B cell (primary cell): ENCODE results near the gene KMT2A. TPM values are rescaled to one million over a fixed set of nuclear protein-coding genes. Genes with fewer than 3 reads are reported as not detected.

ENCODE experiments used
- ATAC-seq: fragments of 200-7000 bp; cut with Tn5 transposase; one replicate; pipeline ENCODE4 v1.10.0; 2021; ENCODE audit warnings: low read depth, mild to moderate bottlenecking, moderate number of reproducible peaks, moderate library complexity
- CTCF ChIA-PET: fragments of 350-600 bp; sonication (Branson Sonifier 250); formaldehyde crosslinking; loops from one replicate; lab custom pipeline; 2021; ENCODE audit warnings: antibody characterized with exemption, inconsistent platforms; lab: Charles Lee
- POLR2A ChIA-PET: fragments of 350-600 bp; sonication (Branson Sonifier 250); formaldehyde crosslinking; loops from one replicate; lab custom pipeline; 2021; ENCODE audit warnings: antibody characterized with exemption; lab: Charles Lee
- DNase-seq: peaks from one replicate; pipeline ENCODE4 v3.0.0; 2013
- H2AFZ ChIP-seq: 2 replicates; pipeline ENCODE4 v1.6.1; 2012; ENCODE audit warnings: mild to moderate bottlenecking, low read depth, low read length; ENCODE audit not compliant: insufficient read depth, poor library complexity, severe bottlenecking
- H3K27ac ChIP-seq, 2 donors: 1 replicate in 1 of 2; 2 replicates in 1 of 2; pipeline ENCODE4 v1.5.1; 2012 to 2013; ENCODE audit warnings: low read length in 2 of 2, mild to moderate bottlenecking in 2 of 2, moderate library complexity in 1 of 2
- H3K27me3 ChIP-seq, 4 experiments: fragments of 200-600 bp in 1 of 4; sonication (generic) in 1 of 4; replicated peaks in 1 of 4; 1 replicate in 2 of 4; 2 replicates in 2 of 4; pipeline versions ENCODE4 v1.6.1 to v1.7.0; 2013 to 2016; ENCODE audit warnings: low read length in 3 of 4, mild to moderate bottlenecking in 2 of 4, mixed read lengths in 1 of 4, moderate library complexity in 1 of 4; ENCODE audit not compliant: insufficient read depth in 4 of 4, control insufficient read depth in 3 of 4; ENCODE audit errors: control extremely low read depth in 1 of 4
- H3K36me3 ChIP-seq, 2 experiments: replicated peaks in 1 of 2; 1 replicate in 1 of 2; 2 replicates in 1 of 2; pipeline versions ENCODE4 v1.6.1 to v1.7.1; 2013; ENCODE audit warnings: low read length in 1 of 2; ENCODE audit not compliant: insufficient read depth in 2 of 2, control insufficient read depth in 1 of 2; ENCODE audit errors: control extremely low read depth in 1 of 2, extremely low read depth in 1 of 2
- H3K4me1 ChIP-seq, 2 donors: fragments of 200-600 bp in 1 of 2; sonication (generic) in 1 of 2; 1 replicate in 1 of 2; 2 replicates in 1 of 2; pipeline versions ENCODE4 v1.5.1 to v1.6.1; 2013 to 2017; ENCODE audit warnings: low read length in 2 of 2; ENCODE audit not compliant: control insufficient read depth in 2 of 2, insufficient read depth in 2 of 2
- H3K4me2 ChIP-seq: replicated peaks from 2 replicates; pipeline ENCODE3; 2012; ENCODE audit warnings: mild to moderate bottlenecking, low read depth, low read length; ENCODE audit not compliant: poor library complexity, severe bottlenecking
- H3K4me3 ChIP-seq, 5 experiments: fragments of 200-600 bp in 1 of 5; sonication (generic) in 1 of 5; 1 replicate in 3 of 5; 2 replicates in 2 of 5; pipeline versions ENCODE4 v1.5.1 to v1.7.0; 2011 to 2016; ENCODE audit warnings: low read length in 4 of 5, mild to moderate bottlenecking in 4 of 5, low read depth in 2 of 5, control low read depth in 1 of 5, moderate library complexity in 1 of 5; ENCODE audit not compliant: insufficient read depth in 1 of 5; ENCODE audit errors: control extremely low read depth in 1 of 5, extremely low read depth in 1 of 5
- H3K79me2 ChIP-seq: fragments of 200-600 bp; sonication (generic); one replicate; pipeline ENCODE4 v1.6.0; 2016; ENCODE audit warnings: low read length; ENCODE audit not compliant: control insufficient read depth, insufficient read depth
- H3K9ac ChIP-seq: fragments of 200-600 bp; sonication (generic); 2 replicates; pipeline ENCODE4 v1.6.1; 2017; ENCODE audit warnings: mild to moderate bottlenecking, low read length, moderate library complexity
- H3K9me3 ChIP-seq, 3 donors: one replicate each; pipeline versions ENCODE4 v1.6.1 to v1.7.1; 2013; ENCODE audit warnings: low read length in 2 of 3; ENCODE audit not compliant: control insufficient read depth in 2 of 3, insufficient read depth in 1 of 3; ENCODE audit errors: control extremely low read depth in 1 of 3
- H4K20me1 ChIP-seq: 2 replicates; pipeline ENCODE4 v1.6.0; 2012; ENCODE audit warnings: mild to moderate bottlenecking, low read length; ENCODE audit not compliant: insufficient read depth, control insufficient read depth, poor library complexity, severe bottlenecking
- H3K27ac Mint-ChIP-seq: one replicate; pipeline ENCODE4 v1.8.0; 2021; ENCODE audit warnings: mixed read lengths
- H3K27me3 Mint-ChIP-seq: one replicate; pipeline ENCODE4 v1.8.0; 2021; ENCODE audit warnings: mixed read lengths
- H3K4me1 Mint-ChIP-seq: one replicate; pipeline ENCODE4 v1.8.0; 2021; ENCODE audit warnings: mixed read lengths
- H3K4me3 Mint-ChIP-seq: one replicate; pipeline ENCODE4 v1.8.0; 2021; ENCODE audit warnings: mixed read lengths
- H3K9me3 Mint-ChIP-seq: one replicate; pipeline ENCODE4 v1.8.0; 2022; ENCODE audit warnings: mixed read lengths; ENCODE audit not compliant: insufficient read depth
- EZH2 ChIP-seq: IDR thresholded peaks from 2 replicates; pipeline ENCODE4 v1.6.1; 2012; ENCODE audit warnings: borderline replicate concordance, low read depth, mild to moderate bottlenecking, moderate library complexity, low read length; ENCODE audit not compliant: insufficient read depth, poor library complexity, severe bottlenecking
- WGBS: methylation state at CpG from one replicate; pipeline ENCODE4 v1.1.5; 2013; ENCODE audit warnings: missing lambda C conversion rate; ENCODE audit not compliant: insufficient coverage; 5-methylcytosine and 5-hydroxymethylcytosine counted together
- intact Hi-C: fragments of 100-400 bp; cut with micrococcal nuclease; formaldehyde crosslinking; loops from one replicate; pipeline ENCODE4 v1.10.0; 2022
- polyA plus RNA-seq: library from polyadenylated mRNA; depleted of rRNA; stranded (reverse); fragments of >200 nt; gene quantifications from 2 replicates; pipeline ENCODE4 v1.2.3, GENCODE V29; 2012
- total RNA-seq, 2 donors: library from RNA; stranded (reverse); fragments of 120-200 nt in 1 of 2; gene quantifications; 1 replicate in 1 of 2; 2 replicates in 1 of 2; pipeline versions ENCODE4 v1.2.3 to v1.2.4, GENCODE V29; 2013 to 2022
- TF ChIP-seq, protein P1 (sequence below): fragments of 200-600 bp; IDR thresholded peaks from one replicate; pipeline ENCODE4 v1.8.0; 2022; ENCODE audit warnings: antibody characterized with exemption, mild to moderate bottlenecking

KMT2A gene
- total and polyA plus RNA-seq, 2 donors (not counting 1 experiment from before 2014, with no cell fraction given): 32.1 to 175 TPM

DNA sequence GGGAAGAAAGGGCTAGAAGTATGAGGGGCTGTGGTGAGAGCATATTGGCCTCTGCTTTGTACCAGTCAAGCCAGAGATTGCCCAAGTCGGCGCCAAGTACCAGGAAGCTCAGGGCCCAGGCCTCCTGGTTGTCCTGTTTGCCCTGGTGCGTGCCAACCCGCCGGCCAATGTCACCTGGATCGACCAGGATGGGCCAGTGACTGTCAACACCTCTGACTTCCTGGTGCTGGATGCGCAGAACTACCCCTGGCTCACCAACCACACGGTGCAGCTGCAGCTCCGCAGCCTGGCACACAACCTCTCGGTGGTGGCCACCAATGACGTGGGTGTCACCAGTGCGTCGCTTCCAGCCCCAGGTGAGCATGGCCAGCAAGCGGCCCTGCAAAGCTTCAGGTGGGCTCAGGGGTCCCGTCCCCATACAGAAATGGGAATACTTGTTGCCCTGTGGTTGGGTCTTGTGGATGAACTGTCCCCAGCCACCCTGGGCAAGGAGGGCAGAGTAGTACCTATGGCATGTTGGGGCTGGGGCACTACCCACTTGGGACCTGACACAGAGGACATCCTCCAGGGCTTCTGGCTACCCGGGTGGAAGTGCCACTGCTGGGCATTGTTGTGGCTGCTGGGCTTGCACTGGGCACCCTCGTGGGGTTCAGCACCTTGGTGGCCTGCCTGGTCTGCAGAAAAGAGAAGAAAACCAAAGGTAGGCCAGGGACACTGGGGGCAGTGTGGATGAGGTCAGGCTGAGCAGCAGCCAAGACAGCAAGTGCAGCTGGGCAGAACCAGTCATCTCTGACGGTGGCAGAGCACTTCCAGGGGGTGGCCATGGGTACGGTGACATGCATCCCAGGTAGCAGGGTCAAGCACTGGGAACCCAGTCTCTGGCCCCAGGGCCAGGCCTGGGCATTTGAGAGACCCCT is 96.8 kb downstream of the KMT2A start:
- no peak overlapping the region for H3K4me2 ChIP-seq
- H3K9me3 ChIP-seq: no peaks in the 10 kb centered on the region
- no peak overlapping the region for H2AFZ ChIP-seq
- WGBS: 97% methylated on average over 18 of the region's 19 CpGs
- Mint-ChIP-seq H3K27me3 (no peaks in the 10 kb centered on the region), H3K4me3 (no peak overlapping the region), H3K4me1 (peaks cover 21% of the 10 kb centered on the region), H3K27ac (no peak overlapping the region), H3K9me3 (no peaks in the 10 kb centered on the region)
- H4K20me1 ChIP-seq: no peaks in the 10 kb centered on the region
- no peaks in the 10 kb centered on the region for H3K36me3 ChIP-seq
- ATAC-seq: no peak
- no peaks in the 10 kb centered on the region for H3K79me2 ChIP-seq
- no peak overlapping the region for H3K27ac ChIP-seq
- no peaks in the 10 kb centered on the region for H3K27me3 ChIP-seq
- no peak for DNase-seq
- H3K4me3 ChIP-seq: no peak overlapping the region
- no peak overlapping the region for H3K9ac ChIP-seq
- TF ChIP-seq, protein P1, sequence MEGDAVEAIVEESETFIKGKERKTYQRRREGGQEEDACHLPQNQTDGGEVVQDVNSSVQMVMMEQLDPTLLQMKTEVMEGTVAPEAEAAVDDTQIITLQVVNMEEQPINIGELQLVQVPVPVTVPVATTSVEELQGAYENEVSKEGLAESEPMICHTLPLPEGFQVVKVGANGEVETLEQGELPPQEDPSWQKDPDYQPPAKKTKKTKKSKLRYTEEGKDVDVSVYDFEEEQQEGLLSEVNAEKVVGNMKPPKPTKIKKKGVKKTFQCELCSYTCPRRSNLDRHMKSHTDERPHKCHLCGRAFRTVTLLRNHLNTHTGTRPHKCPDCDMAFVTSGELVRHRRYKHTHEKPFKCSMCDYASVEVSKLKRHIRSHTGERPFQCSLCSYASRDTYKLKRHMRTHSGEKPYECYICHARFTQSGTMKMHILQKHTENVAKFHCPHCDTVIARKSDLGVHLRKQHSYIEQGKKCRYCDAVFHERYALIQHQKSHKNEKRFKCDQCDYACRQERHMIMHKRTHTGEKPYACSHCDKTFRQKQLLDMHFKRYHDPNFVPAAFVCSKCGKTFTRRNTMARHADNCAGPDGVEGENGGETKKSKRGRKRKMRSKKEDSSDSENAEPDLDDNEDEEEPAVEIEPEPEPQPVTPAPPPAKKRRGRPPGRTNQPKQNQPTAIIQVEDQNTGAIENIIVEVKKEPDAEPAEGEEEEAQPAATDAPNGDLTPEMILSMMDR: no peak
- no peak for TF ChIP-seq EZH2
- intact Hi-C loops: no loop called here
- ChIA-PET POLR2A (no interaction called here), CTCF (no interaction called here)
- peaks cover 14 to 21% of the 10 kb centered on the region in 2 donors for H3K4me1 ChIP-seq
